GM23338 (cell line): ENCODE measurements around the gene GGT5. TPM values are rescaled to one million over a fixed set of nuclear protein-coding genes. Genes with fewer than 3 reads are reported as not detected.

Experiments
- ATAC-seq: fragments of 200-7000 bp; cut with Tn5 transposase; 3 replicates; pipeline ENCODE4 v1.9.1; 2020
- DNase-seq: peaks from one replicate; pipeline ENCODE4 v3.0.0-alpha.2; 2015; ENCODE audit warnings: low spot score
- H2AFZ ChIP-seq: fragments of 200-600 bp; sonication (generic); 2 replicates; pipeline ENCODE4 v1.8.0; 2016; ENCODE audit warnings: antibody characterized with exemption, mild to moderate bottlenecking, moderate library complexity
- H3F3A ChIP-seq: fragments of 200-600 bp; sonication (generic); replicated peaks from 2 replicates; pipeline ENCODE4 v1.8.0; 2017; ENCODE audit warnings: antibody characterized with exemption, mixed run types, low read depth
- H3K27ac ChIP-seq: fragments of 200-600 bp; sonication (generic); 2 replicates; pipeline ENCODE4 v1.6.1; 2016; ENCODE audit warnings: low read depth
- H3K27me3 ChIP-seq: fragments of 200-600 bp; sonication (generic); 2 replicates; pipeline ENCODE4 v1.8.0; 2016; ENCODE audit warnings: mild to moderate bottlenecking, mixed run types, moderate library complexity; ENCODE audit not compliant: insufficient read depth
- H3K36me3 ChIP-seq: fragments of 200-600 bp; sonication (generic); 2 replicates; pipeline ENCODE4 v1.8.0; 2016; ENCODE audit warnings: mild to moderate bottlenecking; ENCODE audit not compliant: insufficient read depth
- H3K4me1 ChIP-seq: fragments of 200-600 bp; sonication (generic); 2 replicates; pipeline ENCODE4 v1.8.0; 2016; ENCODE audit warnings: mild to moderate bottlenecking, moderate library complexity; ENCODE audit not compliant: insufficient read depth
- H3K4me2 ChIP-seq: fragments of 200-600 bp; sonication (generic); 2 replicates; pipeline ENCODE4 v1.7.1; 2017; ENCODE audit warnings: mixed run types
- H3K4me3 ChIP-seq: fragments of 200-600 bp; sonication (generic); 2 replicates; pipeline ENCODE4 v1.6.1; 2016; ENCODE audit warnings: mixed run types
- H3K79me2 ChIP-seq: fragments of 200-600 bp; sonication (generic); replicated peaks from 2 replicates; pipeline ENCODE4 v1.8.0; 2017; ENCODE audit warnings: mild to moderate bottlenecking; ENCODE audit not compliant: insufficient read depth
- H3K9me2 ChIP-seq: fragments of 200-600 bp; sonication (generic); 2 replicates; pipeline ENCODE4 v1.8.0; 2017; ENCODE audit not compliant: insufficient read depth
- H4K20me1 ChIP-seq: fragments of 200-600 bp; sonication (generic); replicated peaks from 2 replicates; pipeline ENCODE4 v1.8.0; 2017; ENCODE audit warnings: mild to moderate bottlenecking; ENCODE audit not compliant: insufficient read depth
- H3K27ac Mint-ChIP-seq: 2 replicates; pipeline ENCODE4 v1.8.0; 2020; ENCODE audit warnings: inconsistent platforms, mild to moderate bottlenecking, moderate library complexity, mixed read lengths
- H3K27me3 Mint-ChIP-seq: 3 replicates; pipeline ENCODE4 v1.8.0; 2022; ENCODE audit warnings: low read depth, mild to moderate bottlenecking, moderate library complexity, mixed read lengths, inconsistent platforms; ENCODE audit not compliant: insufficient read depth, poor library complexity
- H3K36me3 Mint-ChIP-seq: 3 replicates; pipeline ENCODE4 v1.8.0; 2021; ENCODE audit warnings: low read depth, mild to moderate bottlenecking, inconsistent platforms, moderate library complexity, mixed read lengths
- H3K4me1 Mint-ChIP-seq: 3 replicates; pipeline ENCODE4 v1.8.0; 2020; ENCODE audit warnings: mild to moderate bottlenecking, inconsistent platforms, mixed read lengths
- H3K4me3 Mint-ChIP-seq: 3 replicates; pipeline ENCODE4 v1.8.0; 2021; ENCODE audit warnings: moderate library complexity, mild to moderate bottlenecking, inconsistent platforms, mixed read lengths
- H3K9me3 Mint-ChIP-seq: 3 replicates; pipeline ENCODE4 v1.8.0; 2020; ENCODE audit warnings: moderate library complexity, mild to moderate bottlenecking, inconsistent platforms, mixed read lengths
- EZH2phosphoT487 ChIP-seq: fragments of 200-600 bp; sonication (generic); IDR thresholded peaks from one replicate; pipeline ENCODE4 v1.8.1; 2018; ENCODE audit warnings: antibody characterized with exemption; ENCODE audit not compliant: unreplicated experiment
- ZNF114 ChIP-seq: fragments of 250-450 bp; sonication (Bioruptor Pico); IDR thresholded peaks from 2 replicates; pipeline ENCODE4 v1.5.0; 2020; ENCODE audit warnings: mild to moderate bottlenecking, moderate library complexity
- ZNF331 ChIP-seq: fragments of 250-450 bp; sonication (Bioruptor Pico); IDR thresholded peaks from 2 replicates; pipeline ENCODE4 v1.5.0; 2020; ENCODE audit warnings: low read depth, mild to moderate bottlenecking, moderate library complexity
- polyA plus RNA-seq: library from polyadenylated mRNA; unstranded; fragments of >200 nt; fragmentation: Nextera tagmentation; extraction: Ambion mirVana; gene quantifications from 2 replicates; pipeline ENCODE4 v1.2.1, GENCODE V29; 2016
- total RNA-seq: library from RNA; depleted of rRNA; stranded (reverse); fragments of >200 nt; shearing (Covaris generic); gene quantifications from 2 replicates; pipeline ENCODE4 v1.2.3, GENCODE V29; 2014
- TF ChIP-seq, protein P1 (sequence below), 2 experiments: fragments of 200-600 bp in 1 of 2; sonication (generic) in 1 of 2; conservative IDR thresholded peaks; 2 replicates each; pipeline versions ENCODE4 v1.5.1 to v1.6.1; 2016 to 2017; ENCODE audit warnings: antibody characterized with exemption in 2 of 2, low read depth in 2 of 2, mild to moderate bottlenecking in 2 of 2, moderate library complexity in 1 of 2
- TF ChIP-seq, protein P2 (sequence below): IDR thresholded peaks from 2 replicates; pipeline ENCODE4 v1.6.1; 2016; ENCODE audit warnings: antibody characterized with exemption
- TF ChIP-seq, protein P3 (sequence below): IDR thresholded peaks from one replicate; pipeline ENCODE4 v1.6.1; 2018; ENCODE audit warnings: antibody characterized with exemption; ENCODE audit not compliant: unreplicated experiment
- TF ChIP-seq, protein P4 (sequence below): fragments of 250-450 bp; sonication (Bioruptor Pico); IDR thresholded peaks from 2 replicates; pipeline ENCODE4 v1.5.0; 2020; ENCODE audit warnings: mild to moderate bottlenecking, moderate library complexity

Gene GGT5
- total and polyA plus RNA-seq, 2 experiments from 2014 or later, result not detected

DNA sequence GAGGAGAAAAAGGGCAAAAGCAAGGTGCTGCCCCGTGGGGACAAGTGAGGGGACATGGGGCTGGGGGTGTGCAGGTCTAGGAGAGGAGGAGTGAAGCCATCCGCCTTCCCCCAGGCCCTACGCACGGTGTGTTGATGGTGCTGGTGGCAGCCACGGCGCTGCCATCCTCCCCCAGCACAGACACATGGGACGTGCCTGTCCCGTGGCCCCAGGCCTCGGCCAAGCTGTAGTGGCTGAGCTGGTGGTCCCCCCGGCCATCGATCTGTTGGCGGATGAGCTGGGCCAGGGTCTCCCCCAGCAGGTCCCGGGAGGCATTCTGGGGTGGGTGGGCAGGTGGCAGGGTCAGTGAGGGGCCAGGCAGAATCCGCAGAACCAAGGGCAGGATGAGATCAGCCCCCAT, 18.9 kb downstream of the GGT5 start:
- Histone ChIP-seq H3K9me2 (no peaks in the 10 kb centered on the region), H3K4me3 (no peak overlapping the region), H3F3A (no peaks in the 10 kb centered on the region), H2AFZ (no peak overlapping the region), H3K4me1 (peaks cover 4% of the 10 kb centered on the region; the same call in 1 of the 2 replicates), H3K27ac (no peak overlapping the region), H3K4me2 (no peak overlapping the region), H3K79me2 (no peaks in the 10 kb centered on the region), H4K20me1 (no peaks in the 10 kb centered on the region), H3K36me3 (no peaks in the 10 kb centered on the region), H3K27me3 (no peaks in the 10 kb centered on the region)
- Mint-ChIP-seq H3K36me3 (peaks cover 6% of the 10 kb centered on the region; the same call in 1 of the 3 replicates), H3K27me3 (peaks cover 6% of the 10 kb centered on the region), H3K4me3 (no peak overlapping the region), H3K27ac (no peak overlapping the region), H3K9me3 (peaks cover 6% of the 10 kb centered on the region; the same call in 2 of the 3 replicates), H3K4me1 (peaks cover 3% of the 10 kb centered on the region)
- TF ChIP-seq ZNF114 (CRISPR knock-in tag), result no peak
- TF ChIP-seq, protein P1, sequence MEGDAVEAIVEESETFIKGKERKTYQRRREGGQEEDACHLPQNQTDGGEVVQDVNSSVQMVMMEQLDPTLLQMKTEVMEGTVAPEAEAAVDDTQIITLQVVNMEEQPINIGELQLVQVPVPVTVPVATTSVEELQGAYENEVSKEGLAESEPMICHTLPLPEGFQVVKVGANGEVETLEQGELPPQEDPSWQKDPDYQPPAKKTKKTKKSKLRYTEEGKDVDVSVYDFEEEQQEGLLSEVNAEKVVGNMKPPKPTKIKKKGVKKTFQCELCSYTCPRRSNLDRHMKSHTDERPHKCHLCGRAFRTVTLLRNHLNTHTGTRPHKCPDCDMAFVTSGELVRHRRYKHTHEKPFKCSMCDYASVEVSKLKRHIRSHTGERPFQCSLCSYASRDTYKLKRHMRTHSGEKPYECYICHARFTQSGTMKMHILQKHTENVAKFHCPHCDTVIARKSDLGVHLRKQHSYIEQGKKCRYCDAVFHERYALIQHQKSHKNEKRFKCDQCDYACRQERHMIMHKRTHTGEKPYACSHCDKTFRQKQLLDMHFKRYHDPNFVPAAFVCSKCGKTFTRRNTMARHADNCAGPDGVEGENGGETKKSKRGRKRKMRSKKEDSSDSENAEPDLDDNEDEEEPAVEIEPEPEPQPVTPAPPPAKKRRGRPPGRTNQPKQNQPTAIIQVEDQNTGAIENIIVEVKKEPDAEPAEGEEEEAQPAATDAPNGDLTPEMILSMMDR (conservative IDR thresholded peaks at IDR 0.05; ENCODE audit: low read depth in 2 of 2), result no peak
- TF ChIP-seq, protein P2, sequence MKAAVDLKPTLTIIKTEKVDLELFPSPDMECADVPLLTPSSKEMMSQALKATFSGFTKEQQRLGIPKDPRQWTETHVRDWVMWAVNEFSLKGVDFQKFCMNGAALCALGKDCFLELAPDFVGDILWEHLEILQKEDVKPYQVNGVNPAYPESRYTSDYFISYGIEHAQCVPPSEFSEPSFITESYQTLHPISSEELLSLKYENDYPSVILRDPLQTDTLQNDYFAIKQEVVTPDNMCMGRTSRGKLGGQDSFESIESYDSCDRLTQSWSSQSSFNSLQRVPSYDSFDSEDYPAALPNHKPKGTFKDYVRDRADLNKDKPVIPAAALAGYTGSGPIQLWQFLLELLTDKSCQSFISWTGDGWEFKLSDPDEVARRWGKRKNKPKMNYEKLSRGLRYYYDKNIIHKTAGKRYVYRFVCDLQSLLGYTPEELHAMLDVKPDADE, result no peak
- TF ChIP-seq, protein P3, sequence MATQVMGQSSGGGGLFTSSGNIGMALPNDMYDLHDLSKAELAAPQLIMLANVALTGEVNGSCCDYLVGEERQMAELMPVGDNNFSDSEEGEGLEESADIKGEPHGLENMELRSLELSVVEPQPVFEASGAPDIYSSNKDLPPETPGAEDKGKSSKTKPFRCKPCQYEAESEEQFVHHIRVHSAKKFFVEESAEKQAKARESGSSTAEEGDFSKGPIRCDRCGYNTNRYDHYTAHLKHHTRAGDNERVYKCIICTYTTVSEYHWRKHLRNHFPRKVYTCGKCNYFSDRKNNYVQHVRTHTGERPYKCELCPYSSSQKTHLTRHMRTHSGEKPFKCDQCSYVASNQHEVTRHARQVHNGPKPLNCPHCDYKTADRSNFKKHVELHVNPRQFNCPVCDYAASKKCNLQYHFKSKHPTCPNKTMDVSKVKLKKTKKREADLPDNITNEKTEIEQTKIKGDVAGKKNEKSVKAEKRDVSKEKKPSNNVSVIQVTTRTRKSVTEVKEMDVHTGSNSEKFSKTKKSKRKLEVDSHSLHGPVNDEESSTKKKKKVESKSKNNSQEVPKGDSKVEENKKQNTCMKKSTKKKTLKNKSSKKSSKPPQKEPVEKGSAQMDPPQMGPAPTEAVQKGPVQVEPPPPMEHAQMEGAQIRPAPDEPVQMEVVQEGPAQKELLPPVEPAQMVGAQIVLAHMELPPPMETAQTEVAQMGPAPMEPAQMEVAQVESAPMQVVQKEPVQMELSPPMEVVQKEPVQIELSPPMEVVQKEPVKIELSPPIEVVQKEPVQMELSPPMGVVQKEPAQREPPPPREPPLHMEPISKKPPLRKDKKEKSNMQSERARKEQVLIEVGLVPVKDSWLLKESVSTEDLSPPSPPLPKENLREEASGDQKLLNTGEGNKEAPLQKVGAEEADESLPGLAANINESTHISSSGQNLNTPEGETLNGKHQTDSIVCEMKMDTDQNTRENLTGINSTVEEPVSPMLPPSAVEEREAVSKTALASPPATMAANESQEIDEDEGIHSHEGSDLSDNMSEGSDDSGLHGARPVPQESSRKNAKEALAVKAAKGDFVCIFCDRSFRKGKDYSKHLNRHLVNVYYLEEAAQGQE, result no peak
- no peak for TF ChIP-seq EZH2phosphoT487
- TF ChIP-seq, protein P4, sequence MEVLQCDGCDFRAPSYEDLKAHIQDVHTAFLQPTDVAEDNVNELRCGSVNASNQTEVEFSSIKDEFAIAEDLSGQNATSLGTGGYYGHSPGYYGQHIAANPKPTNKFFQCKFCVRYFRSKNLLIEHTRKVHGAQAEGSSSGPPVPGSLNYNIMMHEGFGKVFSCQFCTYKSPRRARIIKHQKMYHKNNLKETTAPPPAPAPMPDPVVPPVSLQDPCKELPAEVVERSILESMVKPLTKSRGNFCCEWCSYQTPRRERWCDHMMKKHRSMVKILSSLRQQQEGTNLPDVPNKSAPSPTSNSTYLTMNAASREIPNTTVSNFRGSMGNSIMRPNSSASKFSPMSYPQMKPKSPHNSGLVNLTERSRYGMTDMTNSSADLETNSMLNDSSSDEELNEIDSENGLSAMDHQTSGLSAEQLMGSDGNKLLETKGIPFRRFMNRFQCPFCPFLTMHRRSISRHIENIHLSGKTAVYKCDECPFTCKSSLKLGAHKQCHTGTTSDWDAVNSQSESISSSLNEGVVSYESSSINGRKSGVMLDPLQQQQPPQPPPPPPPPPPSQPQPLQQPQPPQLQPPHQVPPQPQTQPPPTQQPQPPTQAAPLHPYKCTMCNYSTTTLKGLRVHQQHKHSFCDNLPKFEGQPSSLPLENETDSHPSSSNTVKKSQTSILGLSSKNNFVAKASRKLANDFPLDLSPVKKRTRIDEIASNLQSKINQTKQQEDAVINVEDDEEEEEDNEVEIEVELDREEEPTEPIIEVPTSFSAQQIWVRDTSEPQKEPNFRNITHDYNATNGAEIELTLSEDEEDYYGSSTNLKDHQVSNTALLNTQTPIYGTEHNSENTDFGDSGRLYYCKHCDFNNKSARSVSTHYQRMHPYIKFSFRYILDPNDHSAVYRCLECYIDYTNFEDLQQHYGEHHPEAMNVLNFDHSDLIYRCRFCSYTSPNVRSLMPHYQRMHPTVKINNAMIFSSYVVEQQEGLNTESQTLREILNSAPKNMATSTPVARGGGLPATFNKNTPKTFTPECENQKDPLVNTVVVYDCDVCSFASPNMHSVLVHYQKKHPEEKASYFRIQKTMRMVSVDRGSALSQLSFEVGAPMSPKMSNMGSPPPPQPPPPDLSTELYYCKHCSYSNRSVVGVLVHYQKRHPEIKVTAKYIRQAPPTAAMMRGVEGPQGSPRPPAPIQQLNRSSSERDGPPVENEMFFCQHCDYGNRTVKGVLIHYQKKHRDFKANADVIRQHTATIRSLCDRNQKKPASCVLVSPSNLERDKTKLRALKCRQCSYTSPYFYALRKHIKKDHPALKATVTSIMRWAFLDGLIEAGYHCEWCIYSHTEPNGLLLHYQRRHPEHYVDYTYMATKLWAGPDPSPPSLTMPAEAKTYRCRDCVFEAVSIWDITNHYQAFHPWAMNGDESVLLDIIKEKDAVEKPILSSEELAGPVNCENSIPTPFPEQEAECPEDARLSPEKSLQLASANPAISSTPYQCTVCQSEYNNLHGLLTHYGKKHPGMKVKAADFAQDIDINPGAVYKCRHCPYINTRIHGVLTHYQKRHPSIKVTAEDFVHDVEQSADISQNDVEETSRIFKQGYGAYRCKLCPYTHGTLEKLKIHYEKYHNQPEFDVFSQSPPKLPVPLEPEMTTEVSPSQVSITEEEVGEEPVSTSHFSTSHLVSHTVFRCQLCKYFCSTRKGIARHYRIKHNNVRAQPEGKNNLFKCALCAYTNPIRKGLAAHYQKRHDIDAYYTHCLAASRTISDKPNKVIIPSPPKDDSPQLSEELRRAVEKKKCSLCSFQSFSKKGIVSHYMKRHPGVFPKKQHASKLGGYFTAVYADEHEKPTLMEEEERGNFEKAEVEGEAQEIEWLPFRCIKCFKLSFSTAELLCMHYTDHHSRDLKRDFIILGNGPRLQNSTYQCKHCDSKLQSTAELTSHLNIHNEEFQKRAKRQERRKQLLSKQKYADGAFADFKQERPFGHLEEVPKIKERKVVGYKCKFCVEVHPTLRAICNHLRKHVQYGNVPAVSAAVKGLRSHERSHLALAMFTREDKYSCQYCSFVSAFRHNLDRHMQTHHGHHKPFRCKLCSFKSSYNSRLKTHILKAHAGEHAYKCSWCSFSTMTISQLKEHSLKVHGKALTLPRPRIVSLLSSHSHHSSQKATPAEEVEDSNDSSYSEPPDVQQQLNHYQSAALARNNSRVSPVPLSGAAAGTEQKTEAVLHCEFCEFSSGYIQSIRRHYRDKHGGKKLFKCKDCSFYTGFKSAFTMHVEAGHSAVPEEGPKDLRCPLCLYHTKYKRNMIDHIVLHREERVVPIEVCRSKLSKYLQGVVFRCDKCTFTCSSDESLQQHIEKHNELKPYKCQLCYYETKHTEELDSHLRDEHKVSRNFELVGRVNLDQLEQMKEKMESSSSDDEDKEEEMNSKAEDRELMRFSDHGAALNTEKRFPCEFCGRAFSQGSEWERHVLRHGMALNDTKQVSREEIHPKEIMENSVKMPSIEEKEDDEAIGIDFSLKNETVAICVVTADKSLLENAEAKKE (CRISPR knock-in tag), result no peak
- TF ChIP-seq ZNF331 (CRISPR knock-in tag), result no peak
- no peak for DNase-seq
- no peak for ATAC-seq
